ENCODE results near the gene MYL6. TPM values are rescaled to one million over a fixed set of nuclear protein-coding genes. Genes with fewer than 3 reads are reported as not detected.

Gene MYL6
- total and polyA plus RNA-seq, 9 of the 15 experiments (the other 6 are each of a cell fraction or from before 2014, with no cell fraction given) = 557 to 1,664 (median 958) TPM

- TF ChIP-seq PHB (CRISPR knock-in tag; IDR thresholded peaks at IDR 0.05) (peak; percentile 22; the same call in 1 of the 2 replicates), NFE2L1 (tag; IDR thresholded peaks at IDR 0.05; ENCODE audit: borderline replicate concordance, low read depth) (no peak), TEAD2 (tag; IDR thresholded peaks at IDR 0.05) (no peak), STAT5B (CRISPR knock-in tag; IDR thresholded peaks at IDR 0.05) (no peak), BCOR (IDR thresholded peaks at IDR 0.05) (no peak), GTF2E2 (tag; IDR thresholded peaks at IDR 0.05) (peak; percentile 61; the same call in 1 of the 2 replicates), ARID2 (IDR thresholded peaks at IDR 0.05) (no peak), PHF20 (IDR thresholded peaks at IDR 0.05; ENCODE audit: partially characterized antibody) (no peak), ZKSCAN3 (CRISPR knock-in tag; IDR thresholded peaks at IDR 0.05) (no peak), JUND (IDR thresholded peaks at IDR 0.05; ENCODE audit: borderline replicate concordance, low read depth, low read length) (peak; percentile 100), JUND (tag; IDR thresholded peaks at IDR 0.05; ENCODE audit: borderline replicate concordance, low read depth, low read length) (peak; percentile 99; the same call in 2 of the 3 replicates), ZFP91 (CRISPR knock-in tag; IDR thresholded peaks at IDR 0.05) (no peak), ZNF280B (CRISPR knock-in tag; IDR thresholded peaks at IDR 0.05) (no peak)
- TF ChIP-seq, protein P1, sequence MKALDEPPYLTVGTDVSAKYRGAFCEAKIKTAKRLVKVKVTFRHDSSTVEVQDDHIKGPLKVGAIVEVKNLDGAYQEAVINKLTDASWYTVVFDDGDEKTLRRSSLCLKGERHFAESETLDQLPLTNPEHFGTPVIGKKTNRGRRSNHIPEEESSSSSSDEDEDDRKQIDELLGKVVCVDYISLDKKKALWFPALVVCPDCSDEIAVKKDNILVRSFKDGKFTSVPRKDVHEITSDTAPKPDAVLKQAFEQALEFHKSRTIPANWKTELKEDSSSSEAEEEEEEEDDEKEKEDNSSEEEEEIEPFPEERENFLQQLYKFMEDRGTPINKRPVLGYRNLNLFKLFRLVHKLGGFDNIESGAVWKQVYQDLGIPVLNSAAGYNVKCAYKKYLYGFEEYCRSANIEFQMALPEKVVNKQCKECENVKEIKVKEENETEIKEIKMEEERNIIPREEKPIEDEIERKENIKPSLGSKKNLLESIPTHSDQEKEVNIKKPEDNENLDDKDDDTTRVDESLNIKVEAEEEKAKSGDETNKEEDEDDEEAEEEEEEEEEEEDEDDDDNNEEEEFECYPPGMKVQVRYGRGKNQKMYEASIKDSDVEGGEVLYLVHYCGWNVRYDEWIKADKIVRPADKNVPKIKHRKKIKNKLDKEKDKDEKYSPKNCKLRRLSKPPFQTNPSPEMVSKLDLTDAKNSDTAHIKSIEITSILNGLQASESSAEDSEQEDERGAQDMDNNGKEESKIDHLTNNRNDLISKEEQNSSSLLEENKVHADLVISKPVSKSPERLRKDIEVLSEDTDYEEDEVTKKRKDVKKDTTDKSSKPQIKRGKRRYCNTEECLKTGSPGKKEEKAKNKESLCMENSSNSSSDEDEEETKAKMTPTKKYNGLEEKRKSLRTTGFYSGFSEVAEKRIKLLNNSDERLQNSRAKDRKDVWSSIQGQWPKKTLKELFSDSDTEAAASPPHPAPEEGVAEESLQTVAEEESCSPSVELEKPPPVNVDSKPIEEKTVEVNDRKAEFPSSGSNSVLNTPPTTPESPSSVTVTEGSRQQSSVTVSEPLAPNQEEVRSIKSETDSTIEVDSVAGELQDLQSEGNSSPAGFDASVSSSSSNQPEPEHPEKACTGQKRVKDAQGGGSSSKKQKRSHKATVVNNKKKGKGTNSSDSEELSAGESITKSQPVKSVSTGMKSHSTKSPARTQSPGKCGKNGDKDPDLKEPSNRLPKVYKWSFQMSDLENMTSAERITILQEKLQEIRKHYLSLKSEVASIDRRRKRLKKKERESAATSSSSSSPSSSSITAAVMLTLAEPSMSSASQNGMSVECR (CRISPR knock-in tag; IDR thresholded peaks at IDR 0.05) = peak; percentile 41
- TF ChIP-seq, protein P2, sequence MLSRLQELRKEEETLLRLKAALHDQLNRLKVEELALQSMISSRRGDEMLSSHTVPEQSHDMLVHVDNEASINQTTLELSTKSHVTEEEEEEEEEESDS (CRISPR knock-in tag; IDR thresholded peaks at IDR 0.05) = no peak
- TF ChIP-seq, protein P3, sequence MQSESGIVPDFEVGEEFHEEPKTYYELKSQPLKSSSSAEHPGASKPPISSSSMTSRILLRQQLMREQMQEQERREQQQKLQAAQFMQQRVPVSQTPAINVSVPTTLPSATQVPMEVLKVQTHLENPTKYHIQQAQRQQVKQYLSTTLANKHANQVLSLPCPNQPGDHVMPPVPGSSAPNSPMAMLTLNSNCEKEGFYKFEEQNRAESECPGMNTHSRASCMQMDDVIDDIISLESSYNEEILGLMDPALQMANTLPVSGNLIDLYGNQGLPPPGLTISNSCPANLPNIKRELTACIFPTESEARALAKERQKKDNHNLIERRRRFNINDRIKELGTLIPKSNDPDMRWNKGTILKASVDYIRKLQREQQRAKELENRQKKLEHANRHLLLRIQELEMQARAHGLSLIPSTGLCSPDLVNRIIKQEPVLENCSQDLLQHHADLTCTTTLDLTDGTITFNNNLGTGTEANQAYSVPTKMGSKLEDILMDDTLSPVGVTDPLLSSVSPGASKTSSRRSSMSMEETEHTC (IDR thresholded peaks at IDR 0.05) = no peak
Observed at GRCh38 chr12:56127888-56128669, 30.1 kb upstream of the MYL6 start, which contains the start of gene ESYT1 (continued).

Data from K562 (cell line).